ENCODE measurements around the gene EIF2S3. TPM values are rescaled to one million over a fixed set of nuclear protein-coding genes. Genes with fewer than 3 reads are reported as not detected.

The EIF2S3 gene
- total and polyA plus RNA-seq, 2 of the 8 experiments (the other 6 are each of a cell fraction or from before 2014, with no cell fraction given), result 65.5 to 259 TPM

GRCh38 chrX:24080704-24081103 is 25.9 kb downstream of the EIF2S3 start (continued):
- TF ChIP-seq CTCF (IDR thresholded peaks at IDR 0.05; ENCODE audit: control extremely low read depth in 1 of 3, insufficient read depth in 1 of 3, low read depth in 1 of 3, low read length in 3 of 3) (no peak), POLR2AphosphoS5 (IDR thresholded peaks at IDR 0.05; ENCODE audit: low read depth, low read length) (no peak), CTBP2 (IDR thresholded peaks at IDR 0.05; ENCODE audit: borderline replicate concordance, insufficient read depth, insufficient read length, low read length) (no peak), EZH2 (IDR thresholded peaks at IDR 0.05; ENCODE audit: low read depth, low read length, severe bottlenecking) (no peak)

Measured in H1 (cell line).